Activated naive CD8-positive, alpha-beta T cell treated with anti-CD3 and anti-CD28 coated beads for 36 hours (primary cell): ENCODE data around the gene KDM2A. TPM values are rescaled to one million over a fixed set of nuclear protein-coding genes. Genes with fewer than 3 reads are reported as not detected.
"Not testable (repeated sequence)": the region's sequence is repeated elsewhere in the genome, so short reads cannot be mapped to it uniquely, and the experiment has no call there.

ENCODE experiments used
- DNase-seq: peaks from one replicate; pipeline ENCODE4 v3.0.0; 2021
- H3K27ac Mint-ChIP-seq: one replicate; pipeline ENCODE4 v1.8.0; 2022; ENCODE audit warnings: mild to moderate bottlenecking, moderate library complexity, mixed read lengths
- H3K27me3 Mint-ChIP-seq: one replicate; pipeline ENCODE4 v1.8.0; 2022; ENCODE audit warnings: mild to moderate bottlenecking, mixed read lengths
- H3K36me3 Mint-ChIP-seq: one replicate; pipeline ENCODE4 v1.8.0; 2021; ENCODE audit warnings: mild to moderate bottlenecking, mixed read lengths
- H3K4me1 Mint-ChIP-seq: one replicate; pipeline ENCODE4 v1.8.0; 2021; ENCODE audit warnings: mixed read lengths
- H3K4me3 Mint-ChIP-seq: one replicate; pipeline ENCODE4 v1.8.0; 2022; ENCODE audit warnings: mild to moderate bottlenecking, moderate library complexity, mixed read lengths
- H3K9me3 Mint-ChIP-seq: one replicate; pipeline ENCODE4 v1.8.0; 2022; ENCODE audit warnings: mixed read lengths
- total RNA-seq, 2 experiments: library from RNA; stranded (reverse); gene quantifications; one replicate each; pipeline ENCODE4 v1.2.3, GENCODE V29; 2021

KDM2A gene
- total RNA-seq, 2 experiments from 2014 or later = 77.4 to 80.9 TPM

DNA sequence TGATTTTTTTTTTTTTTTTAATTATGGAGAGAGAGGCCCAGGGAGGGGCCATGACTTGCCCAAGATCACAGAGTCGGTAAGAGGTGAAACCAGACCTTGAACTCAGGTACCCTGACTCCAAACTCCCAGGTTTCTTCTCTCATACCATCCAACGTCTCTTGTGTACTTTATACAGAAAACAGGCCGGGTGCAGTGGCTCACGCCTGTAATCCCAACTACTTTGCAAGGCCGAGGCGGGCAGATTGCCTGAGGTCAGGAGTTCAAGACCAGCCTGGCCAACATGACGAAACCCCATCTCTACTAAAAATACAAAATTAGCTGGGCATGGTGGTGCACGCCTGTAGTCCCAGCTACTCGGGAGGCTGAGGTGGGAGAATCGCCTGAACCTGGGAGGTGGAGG is 11.8 kb downstream of the KDM2A start:
- not testable (repeated sequence) for H3K27me3 Mint-ChIP-seq, H3K9me3 Mint-ChIP-seq, DNase-seq, H3K27ac Mint-ChIP-seq, H3K4me3 Mint-ChIP-seq
- Mint-ChIP-seq H3K36me3 (peaks cover 20% of the 10 kb centered on the region), H3K4me1 (peaks cover 16% of the 10 kb centered on the region)

DNA sequence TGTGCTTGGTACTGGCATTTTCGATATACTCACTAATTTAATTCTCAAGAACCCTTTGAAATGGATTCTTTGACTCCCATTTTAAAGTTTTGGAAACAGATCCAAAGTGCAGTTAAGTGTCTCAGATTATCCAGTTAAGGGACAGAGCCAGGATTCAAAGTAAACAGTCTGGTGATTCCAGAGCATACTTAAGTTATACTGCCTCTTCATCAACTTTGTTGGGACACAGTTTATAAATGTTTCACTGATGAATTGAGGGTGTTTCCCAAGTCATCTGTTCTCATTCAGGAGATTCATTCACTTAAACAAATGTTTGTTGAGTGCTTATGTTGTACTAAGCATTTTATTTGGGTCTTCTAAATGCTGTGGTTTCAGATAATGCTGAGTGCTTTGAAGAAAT is 17.1 kb downstream of the KDM2A start:
- Mint-ChIP-seq H3K36me3 (peaks cover 24% of the 10 kb centered on the region), H3K27me3 (no peaks in the 10 kb centered on the region), H3K9me3 (no peaks in the 10 kb centered on the region), H3K27ac (no peak overlapping the region), H3K4me3 (no peak overlapping the region), H3K4me1 (peaks cover 13% of the 10 kb centered on the region)
- no peak for DNase-seq

- H3K27ac Mint-ChIP-seq = no peak overlapping the region
- H3K27me3 Mint-ChIP-seq = no peaks in the 10 kb centered on the region
- peaks cover 14% of the 10 kb centered on the region for H3K4me1 Mint-ChIP-seq
- H3K36me3 Mint-ChIP-seq = peaks cover 25% of the 10 kb centered on the region
- H3K4me3 Mint-ChIP-seq = no peak overlapping the region
- H3K9me3 Mint-ChIP-seq = no peaks in the 10 kb centered on the region
- no peak for DNase-seq
Observed at GRCh38 chr11:67138922-67139321, 19.9 kb downstream of the KDM2A start.

- peaks cover 16% of the 10 kb centered on the region for H3K4me1 Mint-ChIP-seq
- no peaks in the 10 kb centered on the region for H3K27me3 Mint-ChIP-seq
- H3K27ac Mint-ChIP-seq = peak overlapping the region; percentile 38
- no peak for DNase-seq
- no peak overlapping the region for H3K4me3 Mint-ChIP-seq
- peaks cover 15% of the 10 kb centered on the region for H3K36me3 Mint-ChIP-seq
- no peaks in the 10 kb centered on the region for H3K9me3 Mint-ChIP-seq
Observed at GRCh38 chr11:67146516-67147226, 27.6 kb downstream of the KDM2A start.

DNA sequence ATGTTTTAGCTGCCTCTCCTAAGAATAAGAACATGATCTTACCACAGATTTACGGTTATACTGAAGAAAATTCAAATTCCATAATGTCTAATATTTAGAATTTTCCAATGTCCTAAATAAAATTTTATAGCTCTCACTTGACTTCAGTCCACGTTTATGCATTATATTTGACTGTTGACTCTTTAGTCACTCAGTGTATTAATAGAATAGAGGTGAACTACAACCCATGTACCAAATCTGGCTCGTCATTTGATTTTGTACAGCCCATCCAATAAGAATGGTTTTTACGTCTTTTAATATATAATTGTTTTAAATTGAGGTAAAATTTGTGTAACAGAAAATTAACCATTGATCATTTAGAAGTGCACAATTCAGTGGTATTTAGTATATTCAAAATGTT is 34.9 kb downstream of the KDM2A start:
- Mint-ChIP-seq H3K36me3 (peaks cover 13% of the 10 kb centered on the region), H3K9me3 (no peaks in the 10 kb centered on the region), H3K27ac (no peak overlapping the region), H3K4me3 (no peak overlapping the region), H3K4me1 (peaks cover 13% of the 10 kb centered on the region), H3K27me3 (no peaks in the 10 kb centered on the region)
- DNase-seq = no peak

DNA sequence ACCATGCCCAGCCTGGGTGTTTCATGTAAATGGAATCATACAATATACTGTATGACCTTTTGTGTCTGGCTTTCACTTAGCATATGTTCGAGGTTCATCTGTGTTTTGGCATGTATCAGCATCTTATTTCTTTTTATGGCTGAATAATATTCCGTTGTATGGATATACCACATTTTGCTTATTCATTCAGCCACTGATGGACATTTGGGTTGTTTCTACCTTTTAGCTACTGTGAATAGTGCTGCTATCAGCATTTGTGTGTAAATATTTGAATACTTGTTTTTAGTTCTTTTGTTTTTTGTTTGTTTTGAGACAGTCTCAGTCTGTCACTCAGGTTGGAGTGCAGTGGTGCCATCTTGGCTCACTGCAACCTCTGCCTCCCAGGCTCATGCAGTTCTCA is 35.7 kb downstream of the KDM2A start:
- Mint-ChIP-seq H3K4me1 (peaks cover 15% of the 10 kb centered on the region), H3K9me3 (no peaks in the 10 kb centered on the region), H3K27ac (no peak overlapping the region), H3K4me3 (no peak overlapping the region), H3K36me3 (peaks cover 18% of the 10 kb centered on the region), H3K27me3 (no peaks in the 10 kb centered on the region)
- DNase-seq = no peak

DNA sequence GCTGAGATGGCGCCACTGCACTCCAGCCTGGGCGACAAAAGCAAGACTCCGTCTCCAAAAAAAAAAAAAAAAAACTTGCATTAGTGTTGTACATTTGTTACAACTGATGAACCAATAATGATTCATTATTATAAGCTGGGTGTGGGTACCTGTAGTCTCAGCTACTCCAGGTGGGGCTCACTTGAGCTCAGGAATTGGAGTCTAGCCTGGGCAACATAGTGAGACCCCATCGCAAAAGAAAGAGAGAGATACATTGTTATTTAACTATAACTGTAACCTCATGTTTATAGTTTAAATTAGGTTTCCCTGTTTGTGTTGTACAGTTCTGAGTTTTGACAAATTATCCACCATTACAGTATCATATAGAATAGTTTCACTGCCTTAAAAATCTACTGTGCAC is 38.6 kb downstream of the KDM2A start:
- H3K9me3 Mint-ChIP-seq = no peaks in the 10 kb centered on the region
- no peak overlapping the region for H3K27ac Mint-ChIP-seq
- H3K4me1 Mint-ChIP-seq = peaks cover 24% of the 10 kb centered on the region
- no peak overlapping the region for H3K4me3 Mint-ChIP-seq
- peaks cover 15% of the 10 kb centered on the region for H3K36me3 Mint-ChIP-seq
- no peak for DNase-seq
- H3K27me3 Mint-ChIP-seq = no peaks in the 10 kb centered on the region

DNA sequence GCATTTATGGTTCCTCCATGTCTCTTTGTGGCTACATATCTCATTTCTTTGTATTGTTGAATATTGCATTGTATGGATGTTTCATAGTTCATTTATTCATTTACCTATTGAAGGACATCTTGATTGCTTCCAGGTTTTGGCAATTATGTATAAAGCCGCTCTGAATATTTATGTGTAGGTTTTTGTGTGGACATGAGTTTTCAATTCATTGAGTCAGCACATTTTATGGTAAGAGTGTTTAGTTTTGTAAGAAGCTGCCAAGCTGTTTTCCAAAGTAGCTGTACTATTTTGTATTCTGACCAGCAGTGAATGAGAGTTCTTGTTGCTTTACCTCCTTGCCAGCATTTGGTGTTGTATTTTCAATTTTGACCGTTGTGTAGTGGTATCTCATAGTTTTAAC is 39.2 kb downstream of the KDM2A start:
- DNase-seq = no peak
- no peak overlapping the region for H3K4me3 Mint-ChIP-seq
- H3K9me3 Mint-ChIP-seq = no peaks in the 10 kb centered on the region
- H3K27me3 Mint-ChIP-seq = no peaks in the 10 kb centered on the region
- H3K4me1 Mint-ChIP-seq = peaks cover 24% of the 10 kb centered on the region
- H3K27ac Mint-ChIP-seq = no peak overlapping the region
- peaks cover 16% of the 10 kb centered on the region for H3K36me3 Mint-ChIP-seq

DNA sequence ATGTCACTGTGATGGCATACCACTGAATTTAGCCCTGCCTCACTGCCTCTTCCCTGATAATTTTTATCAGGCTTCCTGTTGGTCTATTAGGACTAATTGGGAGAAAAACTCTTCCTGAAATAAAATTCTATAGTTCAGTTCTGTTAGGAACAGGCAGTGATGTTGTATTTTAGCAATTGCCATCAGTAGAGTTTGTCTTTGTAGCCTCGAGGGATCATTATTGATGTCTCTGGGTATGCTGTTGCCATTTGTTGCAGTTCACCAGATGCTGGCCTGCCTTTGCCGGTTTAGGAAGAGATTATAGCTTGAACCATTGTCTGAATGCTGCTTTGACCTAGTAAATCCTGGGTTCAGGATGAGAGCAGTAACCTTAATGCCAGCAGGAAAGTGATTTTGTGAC is 41.0 kb downstream of the KDM2A start:
- H3K27me3 Mint-ChIP-seq = no peaks in the 10 kb centered on the region
- H3K4me1 Mint-ChIP-seq = peaks cover 30% of the 10 kb centered on the region
- no peak overlapping the region for H3K27ac Mint-ChIP-seq

GRCh38 chr11:67160872-67161783 is 42.1 kb downstream of the KDM2A start:
- DNase-seq = no peak
- Mint-ChIP-seq H3K27me3 (no peaks in the 10 kb centered on the region), H3K4me3 (no peak overlapping the region), H3K27ac (no peak overlapping the region), H3K9me3 (no peaks in the 10 kb centered on the region), H3K4me1 (peaks cover 37% of the 10 kb centered on the region), H3K36me3 (peaks cover 17% of the 10 kb centered on the region)

More for the DNA sequence above, 41.0 kb downstream of the KDM2A start:
- no peak overlapping the region for H3K4me3 Mint-ChIP-seq
- no peaks in the 10 kb centered on the region for H3K9me3 Mint-ChIP-seq
- H3K36me3 Mint-ChIP-seq = peaks cover 19% of the 10 kb centered on the region
- DNase-seq = no peak

DNA sequence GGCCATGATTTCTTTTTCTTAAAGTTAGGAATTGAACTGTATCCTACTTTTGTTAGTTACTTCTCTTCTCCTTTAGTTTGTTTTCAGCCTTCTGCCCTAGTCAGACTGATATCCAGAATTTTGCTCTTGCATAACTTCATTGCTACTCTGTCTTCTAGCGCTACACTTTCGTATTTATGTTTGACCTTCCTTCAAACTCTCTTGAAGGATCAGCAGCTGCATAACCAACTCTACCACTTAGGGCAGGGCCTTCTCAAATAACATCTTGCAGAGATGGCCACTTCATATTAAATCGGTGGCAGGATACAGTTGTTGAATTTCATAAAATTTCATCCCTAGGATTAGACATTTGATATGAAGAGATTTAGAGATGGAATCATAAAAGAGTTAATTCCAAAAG is 43.9 kb downstream of the KDM2A start:
- DNase-seq = no peak
- Mint-ChIP-seq H3K36me3 (peaks cover 17% of the 10 kb centered on the region), H3K9me3 (no peaks in the 10 kb centered on the region), H3K27me3 (no peaks in the 10 kb centered on the region), H3K27ac (peak overlapping the region; percentile 25), H3K4me1 (peaks cover 37% of the 10 kb centered on the region), H3K4me3 (no peak overlapping the region)

DNA sequence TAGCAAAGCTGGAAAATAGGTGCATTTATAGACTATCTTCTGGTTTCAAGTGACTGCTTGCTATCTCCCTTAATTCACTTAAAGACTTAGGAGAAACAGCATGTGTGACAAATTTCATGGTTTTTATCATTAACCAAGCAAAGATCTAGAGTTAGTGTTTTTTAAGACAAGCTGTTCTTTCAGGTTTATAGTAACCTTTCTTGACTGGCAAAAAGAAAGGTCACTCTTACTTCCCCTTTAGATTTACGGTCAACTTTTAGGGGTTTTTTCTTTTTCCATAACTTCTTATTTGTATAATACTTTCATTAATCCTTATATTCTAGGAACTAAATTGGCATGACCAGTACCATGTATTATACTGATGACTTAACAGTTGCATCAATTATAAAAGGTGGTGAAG is 46.6 kb downstream of the KDM2A start:
- no peaks in the 10 kb centered on the region for H3K27me3 Mint-ChIP-seq
- DNase-seq = no peak
- H3K4me1 Mint-ChIP-seq = peaks cover 34% of the 10 kb centered on the region
- no peak overlapping the region for H3K4me3 Mint-ChIP-seq
- peak overlapping the region; percentile 65 for H3K27ac Mint-ChIP-seq
- no peaks in the 10 kb centered on the region for H3K9me3 Mint-ChIP-seq
- H3K36me3 Mint-ChIP-seq = peaks cover 12% of the 10 kb centered on the region

- H3K27ac Mint-ChIP-seq = no peak overlapping the region
Observed at GRCh38 chr11:67167091-67167490, 48.0 kb downstream of the KDM2A start.

GRCh38 chr11:67167719-67168118 is 48.7 kb downstream of the KDM2A start:
- Mint-ChIP-seq H3K27ac (peak overlapping the region; percentile 28), H3K36me3 (peaks cover 14% of the 10 kb centered on the region), H3K27me3 (no peaks in the 10 kb centered on the region), H3K4me3 (no peak overlapping the region), H3K9me3 (no peaks in the 10 kb centered on the region), H3K4me1 (peaks cover 30% of the 10 kb centered on the region)
- DNase-seq = no peak

More at GRCh38 chr11:67167091-67167490, 48.0 kb downstream of the KDM2A start:
- Mint-ChIP-seq H3K27me3 (no peaks in the 10 kb centered on the region), H3K4me1 (peaks cover 29% of the 10 kb centered on the region), H3K9me3 (no peaks in the 10 kb centered on the region), H3K36me3 (peaks cover 13% of the 10 kb centered on the region), H3K4me3 (no peak overlapping the region)
- DNase-seq = no peak

DNA sequence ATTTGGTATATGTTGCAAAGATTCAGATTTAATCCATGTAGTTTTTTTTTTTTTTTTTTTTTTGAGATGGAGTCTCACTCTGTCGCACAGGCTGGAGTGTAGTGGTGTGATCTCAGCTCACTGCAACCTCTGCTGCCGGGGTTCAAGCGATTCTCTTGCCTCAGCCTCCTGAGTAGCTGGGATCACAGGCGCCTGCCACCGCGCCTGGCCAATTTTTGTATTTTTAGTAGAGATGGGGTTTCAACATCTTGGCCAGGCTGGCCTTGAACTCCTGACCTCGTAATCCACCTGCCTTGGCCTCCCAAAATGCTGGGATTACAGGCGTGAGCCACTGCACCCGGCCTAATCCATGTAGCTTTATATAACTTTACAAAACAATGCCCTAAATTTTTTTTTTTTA is 49.8 kb downstream of the KDM2A start:
- H3K36me3 Mint-ChIP-seq, H3K9me3 Mint-ChIP-seq, H3K4me3 Mint-ChIP-seq, H3K27ac Mint-ChIP-seq, H3K27me3 Mint-ChIP-seq, DNase-seq: not testable (repeated sequence)
- H3K4me1 Mint-ChIP-seq = peaks cover 28% of the 10 kb centered on the region
